Keratinocyte (primary cell): ENCODE measurements around the gene EVPLL. TPM values are rescaled to one million over a fixed set of nuclear protein-coding genes. Genes with fewer than 3 reads are reported as not detected.
"Not testable (repeated sequence)": the region's sequence is repeated elsewhere in the genome, so short reads cannot be mapped to it uniquely, and the experiment has no call there.

Experiments
- DNase-seq: peaks from one replicate; pipeline ENCODE4 v3.0.0-alpha.2; 2011; ENCODE audit warnings: low read depth, missing footprints, low spot score
- FAIRE-seq: peaks from 2 replicates; lab custom pipeline; 2011; peaks lifted over from hg19 to GRCh38; lab: Jason Lieb, UNC
- H2AFZ ChIP-seq: 2 replicates; pipeline ENCODE4 v1.6.0; 2012; ENCODE audit warnings: low read length, control low read depth, inconsistent platforms; ENCODE audit not compliant: control insufficient read depth
- H3K27ac ChIP-seq: 2 replicates; pipeline ENCODE4 v1.5.1; 2011; ENCODE audit warnings: low read length; ENCODE audit not compliant: control insufficient read depth, insufficient read depth
- H3K27me3 ChIP-seq: 3 replicates; pipeline ENCODE4 v1.6.0; 2011; ENCODE audit warnings: low read length; ENCODE audit not compliant: control insufficient read depth, insufficient read depth; ENCODE audit errors: extremely low read depth
- H3K36me3 ChIP-seq, 2 experiments: 2 replicates in 1 of 2; 3 replicates in 1 of 2; pipeline ENCODE4 v1.5.1; 2011; ENCODE audit warnings: low read length in 2 of 2, mild to moderate bottlenecking in 1 of 2; ENCODE audit not compliant: control insufficient read depth in 2 of 2, insufficient read depth in 2 of 2; ENCODE audit errors: extremely low read depth in 1 of 2
- H3K4me1 ChIP-seq: 3 replicates; pipeline ENCODE4 v1.5.1; 2011; ENCODE audit warnings: low read length; ENCODE audit not compliant: control insufficient read depth, insufficient read depth; ENCODE audit errors: extremely low read depth
- H3K4me2 ChIP-seq: 3 replicates; pipeline ENCODE4 v1.6.0; 2011; ENCODE audit warnings: low read depth, low read length; ENCODE audit not compliant: control insufficient read depth, insufficient read depth; ENCODE audit errors: extremely low read depth
- H3K4me3 ChIP-seq, 3 experiments: fragments of 200-600 bp in 1 of 3; sonication (generic) in 1 of 3; 2 replicates in 2 of 3; 3 replicates in 1 of 3; pipeline ENCODE4 v1.5.1; 2011 to 2016; ENCODE audit warnings: low read length in 3 of 3, mild to moderate bottlenecking in 3 of 3, control low read depth in 2 of 3, inconsistent platforms in 1 of 3, low read depth in 1 of 3, mixed read lengths in 1 of 3, mixed run types in 1 of 3, moderate library complexity in 1 of 3; ENCODE audit not compliant: control insufficient read depth in 2 of 3, insufficient read depth in 2 of 3; ENCODE audit errors: extremely low read depth in 1 of 3
- H3K79me2 ChIP-seq: 2 replicates; pipeline ENCODE4 v1.6.0; 2012; ENCODE audit warnings: low read length; ENCODE audit not compliant: control insufficient read depth, insufficient read depth
- H3K9ac ChIP-seq: 3 replicates; pipeline ENCODE4 v1.6.0; 2011; ENCODE audit warnings: low read length; ENCODE audit not compliant: control insufficient read depth, insufficient read depth; ENCODE audit errors: extremely low read depth
- H3K9me1 ChIP-seq: 3 replicates; pipeline ENCODE4 v1.6.0; 2011; ENCODE audit warnings: low read length; ENCODE audit not compliant: control insufficient read depth, insufficient read depth; ENCODE audit errors: extremely low read depth
- H3K9me3 ChIP-seq: 2 replicates; pipeline ENCODE4 v1.5.1; 2012; ENCODE audit warnings: low read depth, low read length; ENCODE audit not compliant: control insufficient read depth
- H4K20me1 ChIP-seq: 3 replicates; pipeline ENCODE4 v1.6.0; 2011; ENCODE audit warnings: low read length; ENCODE audit not compliant: control insufficient read depth, insufficient read depth; ENCODE audit errors: extremely low read depth
- dilution Hi-C: fragments of 300-500 bp; cut with MboI; formaldehyde crosslinking; loops from one replicate; pipeline ENCODE4 v1.7.0; 2020; ENCODE audit warnings: low sequenced_read_pairs; ENCODE audit not compliant: extremely low pct_ligation_motif_present
- polyA plus RNA-seq, 5 experiments: library from polyadenylated mRNA; depleted of rRNA in 3 of 5; stranded (reverse) in 3 of 5; stranded (forward) in 1 of 5; unstranded in 1 of 5; fragments of >200 nt; gene quantifications; 1 replicate in 1 of 5; 2 replicates in 3 of 5; 3 replicates in 1 of 5; pipeline versions ENCODE4 v1.2.1 to v1.2.3, GENCODE V29; 2011 to 2012; ENCODE audit warnings: missing spikeins in 2 of 5, low read depth in 1 of 5, low replicate concordance in 1 of 5
- small RNA-seq, 3 experiments: library from RNA; depleted of rRNA; stranded (forward); fragments of <200 nt; gene quantifications; one replicate each; pipeline ENCODE3, GENCODE V24; 2012; ENCODE audit warnings: low read depth in 3 of 3, low replicate concordance in 1 of 3; ENCODE audit not compliant: insufficient read length in 3 of 3

The EVPLL gene
- polyA plus RNA-seq, 1 donor (not counting 4 experiments of a cell fraction or from before 2014, with no cell fraction given), result 0.31 TPM

DNA sequence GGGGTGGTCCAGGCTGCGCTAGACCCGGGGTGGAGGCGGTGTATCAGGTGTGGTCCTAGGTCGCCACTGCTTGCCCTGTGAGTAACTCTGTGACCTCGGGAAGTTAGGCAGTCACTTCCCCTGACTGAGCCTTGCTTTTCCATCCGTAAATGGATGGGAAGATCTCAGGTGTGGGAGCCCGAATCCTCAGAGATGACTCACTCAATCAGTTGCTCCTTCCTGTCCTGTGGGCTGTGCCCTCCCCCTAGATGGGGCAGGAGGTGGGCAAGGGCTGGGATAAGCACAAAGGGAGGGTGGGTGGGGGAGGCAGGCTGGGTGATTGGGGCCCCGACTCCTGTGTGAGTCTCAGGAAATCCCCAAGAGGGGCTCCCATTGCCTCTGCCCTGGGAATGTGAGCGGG is 54.6 kb downstream of the EVPLL start:
- H4K20me1 ChIP-seq, H3K9me1 ChIP-seq, H3K4me3 ChIP-seq, H3K4me1 ChIP-seq, H3K4me2 ChIP-seq, DNase-seq, H3K9ac ChIP-seq, H3K36me3 ChIP-seq, FAIRE-seq, H3K27ac ChIP-seq, H3K27me3 ChIP-seq, dilution Hi-C loops, H3K9me3 ChIP-seq, H2AFZ ChIP-seq, H3K79me2 ChIP-seq: not testable (repeated sequence)

Small RNA genes within 50 kb of the gene (small RNA-seq; reads per million reads assigned to genes)
- gene AL353997.5 (0 reads per million in 3 experiments), gene YWHAEP2 (0 reads per million in 3 experiments)

Other genes with a start within 250 kb of the EVPLL start
- gene ALKBH5, start 193.9 kb upstream of the EVPLL start, polyA plus RNA-seq, result 41.5 to 71.3 TPM (median 50.2 TPM) in 3 replicates
- 13.8 to 24.7 TPM (median 22.6 TPM) in 3 replicates for gene LLGL1, start 152.1 kb upstream of the EVPLL start, polyA plus RNA-seq
- 376 to 509 TPM (median 404 TPM) in 3 replicates for gene FLII, start 119.0 kb upstream of the EVPLL start, polyA plus RNA-seq
- gene MIEF2, start 117.1 kb upstream of the EVPLL start, polyA plus RNA-seq, result 7.9 to 12.8 TPM (median 9.1 TPM) in 3 replicates
- gene TOP3A, start 62.8 kb upstream of the EVPLL start, polyA plus RNA-seq, result 6.9 to 11.7 TPM (median 11.6 TPM) in 3 replicates
- gene SMCR8, start 62.5 kb upstream of the EVPLL start, polyA plus RNA-seq, result 6.2 to 12.4 TPM (median 7.8 TPM) in 3 replicates
- gene SHMT1, start 14.2 kb upstream of the EVPLL start, polyA plus RNA-seq, result 11.7 to 15.7 TPM (median 14.6 TPM) in 3 replicates
- 1.7 to 6.8 TPM (median 5.7 TPM) in 3 replicates for gene LGALS9C, start 99.0 kb downstream of the EVPLL start, polyA plus RNA-seq